ENCODE measurements around the gene CHD9NB. TPM values are rescaled to one million over a fixed set of nuclear protein-coding genes. Genes with fewer than 3 reads are reported as not detected.

CHD9NB gene
- total and polyA plus RNA-seq, 9 of the 15 experiments (the other 6 are each of a cell fraction or from before 2014, with no cell fraction given): 0.06 to 0.10 (median 0.07) TPM; not detected in 6

- TF ChIP-seq, protein P1, sequence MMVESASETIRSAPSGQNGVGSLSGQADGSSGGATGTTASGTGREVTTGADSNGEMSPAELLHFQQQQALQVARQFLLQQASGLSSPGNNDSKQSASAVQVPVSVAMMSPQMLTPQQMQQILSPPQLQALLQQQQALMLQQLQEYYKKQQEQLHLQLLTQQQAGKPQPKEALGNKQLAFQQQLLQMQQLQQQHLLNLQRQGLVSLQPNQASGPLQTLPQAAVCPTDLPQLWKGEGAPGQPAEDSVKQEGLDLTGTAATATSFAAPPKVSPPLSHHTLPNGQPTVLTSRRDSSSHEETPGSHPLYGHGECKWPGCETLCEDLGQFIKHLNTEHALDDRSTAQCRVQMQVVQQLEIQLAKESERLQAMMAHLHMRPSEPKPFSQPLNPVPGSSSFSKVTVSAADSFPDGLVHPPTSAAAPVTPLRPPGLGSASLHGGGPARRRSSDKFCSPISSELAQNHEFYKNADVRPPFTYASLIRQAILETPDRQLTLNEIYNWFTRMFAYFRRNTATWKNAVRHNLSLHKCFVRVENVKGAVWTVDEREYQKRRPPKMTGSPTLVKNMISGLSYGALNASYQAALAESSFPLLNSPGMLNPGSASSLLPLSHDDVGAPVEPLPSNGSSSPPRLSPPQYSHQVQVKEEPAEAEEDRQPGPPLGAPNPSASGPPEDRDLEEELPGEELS (CRISPR knock-in tag; IDR thresholded peaks at IDR 0.05; ENCODE audit: borderline replicate concordance): no peak
- no peak for TF ChIP-seq NCOA6 (IDR thresholded peaks at IDR 0.05)
- TF ChIP-seq, protein P2, sequence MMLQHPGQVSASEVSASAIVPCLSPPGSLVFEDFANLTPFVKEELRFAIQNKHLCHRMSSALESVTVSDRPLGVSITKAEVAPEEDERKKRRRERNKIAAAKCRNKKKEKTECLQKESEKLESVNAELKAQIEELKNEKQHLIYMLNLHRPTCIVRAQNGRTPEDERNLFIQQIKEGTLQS (IDR thresholded peaks at IDR 0.05): peak; percentile 92
- TF ChIP-seq, protein P2 (CRISPR knock-in tag; conservative IDR thresholded peaks at IDR 0.05): no peak
- no peak for TF ChIP-seq ZNF75A (CRISPR knock-in tag; IDR thresholded peaks at IDR 0.05)
- no peak for TF ChIP-seq XRCC5 (IDR thresholded peaks at IDR 0.05; ENCODE audit: low read depth, low read length)
- no peak for TF ChIP-seq ZNF134 (CRISPR knock-in tag; conservative IDR thresholded peaks at IDR 0.05)
- peak; percentile 79 for TF ChIP-seq ZNF592 (IDR thresholded peaks at IDR 0.05)
- 0 out of 2 replicates have a peak, but pooled peaks have one; percentile 30 for TF ChIP-seq LCOR (CRISPR knock-in tag; IDR thresholded peaks at IDR 0.05)
- TF ChIP-seq ZNF354B (CRISPR knock-in tag; IDR thresholded peaks at IDR 0.05): no peak
- TF ChIP-seq, protein P3, sequence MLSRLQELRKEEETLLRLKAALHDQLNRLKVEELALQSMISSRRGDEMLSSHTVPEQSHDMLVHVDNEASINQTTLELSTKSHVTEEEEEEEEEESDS (CRISPR knock-in tag; IDR thresholded peaks at IDR 0.05): no peak
- peak; percentile 82 for TF ChIP-seq MAFG (tag; conservative IDR thresholded peaks at IDR 0.05)
- TF ChIP-seq, protein P4, sequence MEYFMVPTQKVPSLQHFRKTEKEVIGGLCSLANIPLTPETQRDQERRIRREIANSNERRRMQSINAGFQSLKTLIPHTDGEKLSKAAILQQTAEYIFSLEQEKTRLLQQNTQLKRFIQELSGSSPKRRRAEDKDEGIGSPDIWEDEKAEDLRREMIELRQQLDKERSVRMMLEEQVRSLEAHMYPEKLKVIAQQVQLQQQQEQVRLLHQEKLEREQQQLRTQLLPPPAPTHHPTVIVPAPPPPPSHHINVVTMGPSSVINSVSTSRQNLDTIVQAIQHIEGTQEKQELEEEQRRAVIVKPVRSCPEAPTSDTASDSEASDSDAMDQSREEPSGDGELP (CRISPR knock-in tag; IDR thresholded peaks at IDR 0.05; ENCODE audit: borderline replicate concordance): peak; percentile 99
- TF ChIP-seq YBX1 (IDR thresholded peaks at IDR 0.05): no peak
- TF ChIP-seq ILF3 (IDR thresholded peaks at IDR 0.05; ENCODE audit: borderline replicate concordance): no peak
- TF ChIP-seq BDP1 (IDR thresholded peaks at IDR 0.05; ENCODE audit: insufficient read depth, insufficient read length): no peak
- TF ChIP-seq NCOA2 (IDR thresholded peaks at IDR 0.05; ENCODE audit: partially characterized antibody in 2 of 2): no peak
- no peak for TF ChIP-seq NELFE (IDR thresholded peaks at IDR 0.05; ENCODE audit: insufficient read depth, insufficient read length)
- TF ChIP-seq FOXJ2 (tag; IDR thresholded peaks at IDR 0.05): peak; percentile 68
- no peak for TF ChIP-seq RBM14 (IDR thresholded peaks at IDR 0.05; ENCODE audit: borderline replicate concordance, insufficient read depth, low read depth, low read length)
These were observed 46.8 kb upstream of the CHD9NB start (continued) for GRCh38 chr16:53099318-53100130.

Data from K562 (cell line).